Measurements from ENCODE around the gene CALR3.
"Not testable (repeated sequence)": the region's sequence is repeated elsewhere in the genome, so short reads cannot be mapped to it uniquely, and the experiment has no call there.

The CALR3 gene

DNA sequence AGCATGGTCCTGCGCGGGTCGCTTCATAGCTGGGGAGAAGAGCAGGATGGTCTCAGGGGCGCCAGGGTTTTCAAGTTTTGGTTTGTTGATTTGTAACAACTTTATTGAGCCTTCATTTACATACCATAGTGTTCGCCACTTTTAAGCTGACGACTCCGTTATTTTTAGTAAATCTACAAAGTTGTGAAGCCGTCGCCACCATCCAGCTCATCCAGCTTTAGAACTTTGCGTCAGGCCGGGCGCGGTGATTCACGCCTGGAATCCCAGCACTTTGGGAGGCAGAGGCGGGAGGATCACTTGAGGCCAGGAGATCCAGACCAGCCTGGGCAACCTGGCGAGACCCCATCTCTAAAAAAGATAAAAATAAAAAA lies 631 bp upstream of the CALR3 start:
- DNase-seq (ENCODE audit: low spot score) = peak; percentile 59

GRCh38 chr19:16486476-16486875 lies 9.5 kb downstream of the CALR3 start:
- DNase-seq (ENCODE audit: low spot score) = not testable (repeated sequence)

DNA sequence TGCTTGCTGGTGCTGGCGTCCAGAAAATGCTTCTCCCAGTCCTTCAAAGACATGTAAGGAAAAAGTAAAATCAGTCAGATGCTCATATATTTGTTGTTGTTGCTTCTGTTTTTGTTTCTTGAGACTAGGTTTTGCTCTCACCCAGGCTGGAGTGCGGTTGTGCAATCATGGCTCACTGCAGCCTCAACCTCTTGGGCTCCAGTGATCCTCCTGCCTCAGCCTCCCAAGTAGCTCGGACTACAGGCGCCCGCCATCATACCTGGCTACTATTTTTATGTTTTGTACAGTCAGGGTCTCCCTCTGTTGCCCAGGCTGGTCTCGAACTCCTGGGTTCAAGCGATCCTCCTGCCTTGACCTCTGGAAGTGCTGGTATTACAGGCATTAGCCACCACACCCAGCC lies 13.2 kb downstream of the CALR3 start:
- DNase-seq (ENCODE audit: low spot score) = no peak

DNA sequence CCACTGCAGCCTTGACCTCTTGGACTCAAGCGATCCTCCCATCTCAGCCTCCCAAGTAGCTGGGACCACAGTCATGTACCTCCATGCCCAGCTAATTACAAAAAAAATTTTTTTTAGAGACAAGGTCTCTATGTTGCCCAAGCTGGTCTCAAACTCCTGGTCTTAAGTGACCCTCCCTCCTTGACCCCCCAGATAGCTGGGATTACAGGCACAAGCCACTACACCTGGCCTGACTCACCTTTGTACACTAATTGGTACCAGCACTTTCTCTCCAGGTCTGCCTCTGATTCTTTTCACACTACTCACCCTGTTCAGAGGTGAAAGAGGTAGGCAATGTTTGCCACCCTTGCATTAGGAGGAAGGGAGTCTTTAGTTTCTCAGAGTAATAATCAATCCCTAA lies 18.7 kb downstream of the CALR3 start:
- no peak for DNase-seq (ENCODE audit: low spot score)

GRCh38 chr19:16476401-16476800 lies 19.6 kb downstream of the CALR3 start:
- DNase-seq (ENCODE audit: low spot score) = no peak

- DNase-seq (ENCODE audit: low spot score) = no peak
Measured at GRCh38 chr19:16473875-16474392, 22.0 kb downstream of the CALR3 start.

- DNase-seq (ENCODE audit: low spot score) = no peak
Measured at GRCh38 chr19:16472992-16473391, 23.0 kb downstream of the CALR3 start.

- not testable (repeated sequence) for DNase-seq (ENCODE audit: low spot score)
Measured at GRCh38 chr19:16472559-16472899, 23.4 kb downstream of the CALR3 start.

- no peak for DNase-seq (ENCODE audit: low spot score)
Measured at GRCh38 chr19:16470911-16471811, 24.8 kb downstream of the CALR3 start.

DNA sequence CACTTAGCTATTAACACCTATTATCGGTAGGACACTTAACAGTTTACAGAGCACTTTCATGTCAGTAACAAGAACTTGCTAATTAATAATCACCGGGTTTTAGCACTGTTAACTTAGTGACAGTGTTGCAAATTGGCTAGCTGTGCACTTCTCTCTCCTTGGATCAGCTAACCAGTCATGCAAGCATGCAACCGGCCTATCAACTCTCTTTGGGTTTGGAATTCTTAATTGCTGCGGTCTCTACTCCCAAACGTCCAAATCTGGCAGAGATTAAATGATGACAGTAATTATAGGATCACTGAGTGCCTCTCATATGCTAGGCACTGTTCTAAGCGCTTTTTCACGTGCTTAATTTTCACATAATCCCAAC lies 25.4 kb downstream of the CALR3 start:
- no peak for DNase-seq (ENCODE audit: low spot score)

DNA sequence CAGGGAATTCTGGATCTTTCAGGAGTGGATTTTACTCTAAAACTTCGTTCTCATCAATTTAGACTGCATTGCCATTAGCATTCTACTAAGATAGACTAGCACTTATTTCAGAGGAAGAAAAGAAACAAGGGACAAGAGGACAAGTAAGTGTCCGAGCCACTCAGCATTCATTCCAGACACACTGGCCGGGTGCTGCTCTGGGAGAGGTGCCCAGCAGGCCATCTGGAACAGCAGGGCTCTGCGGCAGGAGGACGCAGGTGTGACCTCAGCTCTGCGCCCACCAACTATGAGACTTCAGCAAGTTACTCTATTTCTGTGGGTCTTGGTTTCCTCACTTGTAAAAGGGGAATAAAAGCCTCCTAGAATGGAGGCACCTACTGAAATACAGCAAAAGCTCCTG lies 28.4 kb downstream of the CALR3 start:
- no peak for DNase-seq (ENCODE audit: low spot score)

DNA sequence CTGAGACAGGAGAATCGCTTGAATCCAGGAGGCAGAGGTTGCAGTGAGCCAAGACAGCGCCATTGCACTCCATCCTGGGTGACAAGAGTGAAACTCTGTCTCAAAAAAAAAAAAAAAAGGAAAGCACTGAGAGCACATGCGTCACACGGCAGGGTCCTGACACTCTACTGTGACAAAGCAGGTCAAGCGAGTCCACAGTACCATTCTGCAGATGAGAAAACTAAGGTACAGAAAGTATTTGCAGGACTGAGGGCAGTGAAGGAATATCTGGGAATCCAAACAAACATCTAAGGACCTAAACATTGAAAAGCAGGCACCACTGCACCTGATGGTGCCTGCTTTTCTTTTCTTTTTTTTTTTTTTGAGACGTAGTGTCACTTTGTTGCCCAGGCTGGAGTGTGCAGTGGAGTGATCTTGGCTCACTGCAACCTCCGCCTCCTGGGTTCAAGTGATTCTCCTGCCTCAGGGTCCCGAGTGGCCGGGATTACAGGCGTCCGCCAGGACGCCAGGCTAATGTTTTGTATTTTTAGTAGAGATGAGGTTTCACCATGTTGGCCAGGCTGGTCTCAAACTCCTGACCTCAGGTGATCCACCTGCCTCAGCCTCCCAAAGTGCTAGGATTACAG lies 29.1 kb downstream of the CALR3 start:
- not testable (repeated sequence) for DNase-seq (ENCODE audit: low spot score)

DNA sequence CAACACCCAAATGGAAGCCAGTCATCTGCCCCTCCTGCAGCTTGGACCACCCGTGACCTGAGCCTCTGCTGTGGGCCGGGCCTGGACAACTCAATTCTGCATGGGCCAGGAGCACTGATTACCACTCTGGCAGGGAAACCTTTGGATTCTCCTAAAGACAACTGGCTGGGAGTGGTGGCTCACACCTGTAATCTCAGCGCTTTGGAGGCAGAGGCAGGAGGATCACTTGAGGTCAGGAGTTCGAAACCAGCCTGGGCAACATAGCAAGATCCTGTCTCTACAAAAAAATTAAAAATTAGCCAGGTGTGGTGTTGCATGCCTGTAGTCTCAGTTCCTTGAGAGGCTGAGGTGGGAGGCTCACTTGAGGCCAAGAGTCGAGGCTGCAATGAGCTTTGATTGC lies 30.7 kb downstream of the CALR3 start:
- no peak for DNase-seq (ENCODE audit: low spot score)

DNA sequence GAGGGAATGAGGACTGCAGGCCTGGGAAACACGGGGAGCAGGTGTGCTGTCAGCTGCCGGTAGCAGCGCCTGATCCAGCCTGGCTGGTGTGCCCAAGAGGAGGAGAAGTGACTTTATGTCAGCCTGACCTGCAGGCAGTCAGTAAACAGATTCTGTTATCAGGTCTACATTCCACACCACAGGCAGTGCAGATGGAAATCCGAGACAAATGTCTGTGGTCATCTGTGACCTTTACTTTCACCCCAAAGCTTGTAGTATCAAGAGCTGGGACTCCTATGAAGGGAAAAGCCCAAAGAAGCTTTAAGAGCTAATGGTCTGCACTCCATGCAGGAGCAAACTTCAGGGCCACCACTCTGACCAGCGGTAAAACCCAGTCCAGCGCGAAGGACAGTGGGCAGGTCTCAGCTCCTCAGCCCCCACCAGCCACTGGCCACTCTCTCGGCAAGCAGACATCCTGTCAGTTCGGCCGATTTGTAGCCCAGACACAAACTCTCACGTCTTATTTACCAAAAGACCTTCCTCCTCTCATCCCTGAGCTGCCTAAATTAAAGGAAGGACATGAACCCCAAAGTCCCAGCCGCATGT lies 31.9 kb downstream of the CALR3 start:
- DNase-seq (ENCODE audit: low spot score) = no peak

DNA sequence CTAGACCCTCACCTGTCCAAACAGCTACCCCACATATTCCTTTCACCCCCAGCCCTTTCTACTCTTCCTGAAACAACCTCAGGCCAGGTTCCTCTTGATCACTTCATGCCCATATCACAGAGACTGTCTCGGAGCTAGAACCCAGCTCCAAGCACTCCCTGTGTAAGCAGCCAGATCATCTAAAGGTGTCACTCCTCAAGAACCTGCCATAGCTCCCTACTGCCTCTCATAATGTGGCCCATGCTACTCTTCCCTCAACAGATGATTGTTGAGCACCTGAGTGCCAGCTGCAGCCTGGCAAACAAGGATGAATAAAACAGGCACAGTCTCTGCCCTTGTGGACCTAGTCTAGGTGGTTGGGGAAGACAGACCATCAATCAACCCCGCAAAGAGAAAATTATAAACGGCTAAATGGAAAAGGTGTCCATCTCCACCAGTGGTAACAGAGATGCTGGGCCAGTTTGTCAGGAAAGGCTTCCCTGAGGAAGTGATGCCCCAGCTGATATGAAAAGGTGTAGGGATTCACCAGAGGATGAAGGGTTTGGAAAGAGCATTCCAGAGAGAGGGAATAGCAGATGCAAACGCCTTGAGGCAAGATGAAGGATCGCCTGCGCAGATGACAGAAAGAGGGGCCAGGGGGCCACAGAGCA lies 32.5 kb downstream of the CALR3 start:
- DNase-seq (ENCODE audit: low spot score) = no peak

GRCh38 chr19:16462757-16463250 lies 33.2 kb downstream of the CALR3 start:
- DNase-seq (ENCODE audit: low spot score) = peak; percentile 79

DNA sequence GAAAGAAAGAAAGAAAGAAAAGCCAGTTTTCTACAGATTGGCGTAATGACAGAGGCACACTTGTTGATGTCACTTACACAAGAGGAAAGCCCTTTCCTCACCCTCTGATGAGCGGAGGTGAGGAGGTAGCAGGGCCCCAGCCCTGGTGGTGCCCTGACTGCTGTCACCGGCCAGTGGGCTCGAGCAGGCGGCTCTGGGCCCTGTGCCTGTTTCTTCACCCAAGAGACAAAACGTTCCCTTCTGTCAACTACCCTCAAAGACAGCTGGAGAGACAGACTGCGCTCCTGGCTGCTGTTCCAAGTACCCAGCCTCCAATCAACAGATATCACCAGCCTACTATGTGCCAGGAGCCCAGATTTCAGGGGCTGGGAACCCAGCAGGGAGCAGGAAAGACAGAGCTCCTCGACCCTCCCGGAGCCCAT lies 34.3 kb downstream of the CALR3 start:
- DNase-seq (ENCODE audit: low spot score) = no peak

GRCh38 chr19:16460454-16460853 lies 35.5 kb downstream of the CALR3 start:
- no peak for DNase-seq (ENCODE audit: low spot score)

DNA sequence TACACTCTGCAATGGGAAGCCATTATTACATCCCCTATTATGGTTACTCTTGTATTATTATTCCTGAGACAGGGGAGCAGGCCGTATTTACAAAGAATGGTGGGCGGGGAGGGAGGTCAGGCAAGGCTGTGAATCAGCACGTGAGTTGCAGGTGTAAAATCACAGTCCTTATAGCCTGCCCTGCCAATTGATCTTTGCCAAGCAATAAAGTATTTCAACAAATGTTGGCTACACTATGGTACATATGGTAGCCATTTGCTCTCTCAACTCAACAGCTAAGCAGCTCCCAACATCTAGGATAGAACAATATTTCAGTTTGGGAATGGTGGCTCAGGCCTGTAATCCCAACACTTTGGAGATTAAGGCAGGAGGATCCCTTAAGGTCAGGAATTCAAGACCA lies 36.3 kb downstream of the CALR3 start:
- DNase-seq (ENCODE audit: low spot score) = no peak

GRCh38 chr19:16458391-16459341 lies 37.3 kb downstream of the CALR3 start:
- peak; percentile 72 for DNase-seq (ENCODE audit: low spot score)

GRCh38 chr19:16457954-16458331 lies 38.0 kb downstream of the CALR3 start:
- DNase-seq (ENCODE audit: low spot score) = no peak

Data from kidney tubule cell (primary cell).